NCI-H82 (cell line): ENCODE data around the gene MTUS2.

Experiments used
- DNase-seq: peaks from one replicate; lab custom pipeline; 2025; lab: John Stamatoyannopoulos, UW

Gene MTUS2

DNA sequence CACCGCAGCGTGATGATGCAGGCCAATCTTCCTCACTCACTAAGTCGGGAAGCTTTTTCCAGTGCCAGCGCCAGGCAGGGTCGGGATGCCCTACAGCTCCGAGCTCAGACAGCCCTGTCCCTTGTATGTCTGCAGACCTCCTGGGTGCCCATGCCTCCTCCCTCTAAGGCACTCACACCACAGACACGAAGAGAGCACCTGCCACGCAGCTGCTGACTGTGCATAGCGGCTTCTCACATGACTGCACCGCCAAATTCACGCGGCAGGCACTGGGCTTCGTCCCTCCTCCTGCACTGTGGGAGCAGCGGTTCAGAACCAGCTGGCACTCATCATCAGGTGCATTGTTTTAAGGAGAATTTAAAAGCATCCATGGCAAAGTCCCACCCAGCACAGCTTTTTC lies 687.2 kb downstream of the MTUS2 start:
- DNase-seq: peak; percentile 38

GRCh38 chr13:29508130-29508875 lies 688.2 kb downstream of the MTUS2 start:
- peak; percentile 90 for DNase-seq

DNA sequence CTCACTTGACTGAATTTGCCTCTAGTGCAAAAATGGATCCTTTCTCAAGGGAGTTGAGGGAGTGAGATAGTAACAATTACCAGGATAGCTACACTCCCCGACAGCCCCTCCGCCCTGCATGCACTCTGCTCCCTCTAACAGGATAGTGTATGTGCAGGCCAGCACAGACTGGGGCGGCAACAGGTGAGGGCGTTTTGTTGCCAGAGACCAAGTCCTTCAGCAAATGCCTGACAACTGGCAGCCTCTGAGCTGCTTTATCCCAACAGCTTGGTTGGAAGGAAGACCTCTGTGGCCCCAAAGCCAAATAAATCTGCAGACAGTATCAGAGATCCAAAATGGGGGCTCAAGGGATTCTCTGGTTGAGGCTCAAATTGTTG lies 688.7 kb downstream of the MTUS2 start:
- DNase-seq: no peak

DNA sequence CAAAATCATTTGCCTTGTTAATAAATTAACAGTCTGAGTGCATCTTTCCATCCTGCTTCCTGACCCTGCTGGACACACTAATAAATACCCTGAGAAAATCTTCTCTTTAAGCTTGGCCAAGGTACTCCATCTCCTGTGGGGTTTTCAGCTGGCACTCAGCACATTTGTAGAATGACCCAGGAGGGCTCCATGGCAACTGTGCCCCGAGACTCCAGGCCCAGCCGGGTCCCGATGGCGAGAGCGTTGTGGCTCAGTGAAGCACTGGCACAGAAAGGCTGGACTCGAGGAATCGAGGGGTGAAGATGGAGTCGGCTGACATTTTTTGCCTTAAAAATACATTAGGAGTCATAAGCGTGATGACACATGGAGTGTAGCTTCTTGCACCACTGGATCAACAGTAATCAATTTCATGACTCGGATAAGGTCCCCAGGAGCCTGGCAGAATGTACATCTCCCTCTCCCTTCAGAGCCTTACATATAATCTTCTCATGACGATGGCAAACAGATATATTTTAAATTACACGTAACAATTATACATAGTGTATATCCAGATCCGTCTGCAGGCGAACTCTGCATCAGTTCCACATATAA lies 690.0 kb downstream of the MTUS2 start:
- no peak for DNase-seq

DNA sequence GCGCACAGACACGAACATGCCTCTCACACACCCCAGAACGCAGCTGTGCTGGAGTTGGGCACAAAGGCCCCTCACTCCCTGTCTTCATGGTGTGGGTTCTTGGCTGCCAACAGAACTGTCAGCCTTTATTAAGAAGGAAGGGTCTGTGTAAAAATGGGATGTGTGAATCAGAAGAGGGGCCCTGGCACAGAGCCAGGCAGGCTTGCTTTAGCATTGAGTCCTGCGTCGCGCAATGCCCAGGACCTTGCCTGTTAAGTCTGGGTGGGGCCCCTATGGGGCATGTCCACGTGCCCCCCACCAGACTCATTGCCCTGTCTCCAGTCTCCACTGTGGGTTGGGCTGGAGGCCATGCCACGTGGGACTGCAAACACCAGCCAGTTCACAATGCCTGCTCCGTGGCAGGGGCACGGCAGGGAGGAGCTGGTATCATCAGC lies 690.5 kb downstream of the MTUS2 start:
- no peak for DNase-seq

GRCh38 chr13:29511106-29511796 lies 691.1 kb downstream of the MTUS2 start:
- DNase-seq: peak; percentile 23

- no peak for DNase-seq
Observed at GRCh38 chr13:29511980-29512379, 691.8 kb downstream of the MTUS2 start.

DNA sequence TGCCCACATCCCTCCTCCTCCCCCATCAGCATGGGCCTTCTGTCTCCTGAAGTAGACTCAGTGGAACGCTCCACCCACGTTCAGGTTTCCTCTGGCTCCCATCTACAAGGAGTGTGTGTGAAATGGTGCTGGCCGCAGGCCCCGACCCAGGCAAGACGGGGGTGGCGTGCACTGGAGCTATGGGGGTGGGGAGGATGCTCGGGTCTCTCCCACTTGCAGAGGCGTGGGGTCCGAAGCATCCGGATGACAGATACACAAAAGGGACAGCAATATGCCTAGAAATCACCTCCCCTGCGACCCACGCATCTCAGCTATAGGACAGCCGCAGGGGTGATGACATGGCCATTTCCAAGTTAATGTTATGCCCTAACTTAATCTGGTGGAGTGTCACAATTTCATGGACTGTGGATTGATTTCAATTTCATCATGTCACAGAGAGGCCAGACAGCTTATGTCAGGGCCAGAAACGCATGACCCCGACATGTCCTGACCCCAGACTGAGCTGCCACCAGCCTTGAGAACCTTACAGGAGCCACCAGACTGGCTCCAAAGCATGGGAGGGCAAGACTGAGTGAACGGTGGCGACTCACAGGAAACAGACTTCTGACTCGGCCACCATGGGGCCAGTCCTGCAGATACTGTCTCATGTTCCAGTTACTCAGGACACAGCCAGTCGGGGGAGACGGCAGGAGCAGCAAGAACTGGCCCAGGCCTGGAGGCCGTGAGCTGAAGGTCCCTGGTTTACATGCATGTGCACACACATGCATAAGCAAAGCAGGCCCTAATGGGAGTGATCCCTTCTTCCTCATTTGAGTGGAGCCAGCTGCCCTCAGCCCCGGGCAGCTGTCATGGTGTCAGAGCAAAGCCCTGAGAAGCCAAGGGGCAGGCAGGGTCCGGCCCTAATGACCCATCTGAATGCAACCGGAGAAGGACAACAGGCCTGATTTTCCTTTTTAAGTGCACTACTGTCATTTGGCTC lies 693.2 kb downstream of the MTUS2 start:
- DNase-seq: no peak

- no peak for DNase-seq
Observed at GRCh38 chr13:29513981-29514719, 694.0 kb downstream of the MTUS2 start.

GRCh38 chr13:29514720-29515310 lies 694.7 kb downstream of the MTUS2 start:
- DNase-seq: no peak

DNA sequence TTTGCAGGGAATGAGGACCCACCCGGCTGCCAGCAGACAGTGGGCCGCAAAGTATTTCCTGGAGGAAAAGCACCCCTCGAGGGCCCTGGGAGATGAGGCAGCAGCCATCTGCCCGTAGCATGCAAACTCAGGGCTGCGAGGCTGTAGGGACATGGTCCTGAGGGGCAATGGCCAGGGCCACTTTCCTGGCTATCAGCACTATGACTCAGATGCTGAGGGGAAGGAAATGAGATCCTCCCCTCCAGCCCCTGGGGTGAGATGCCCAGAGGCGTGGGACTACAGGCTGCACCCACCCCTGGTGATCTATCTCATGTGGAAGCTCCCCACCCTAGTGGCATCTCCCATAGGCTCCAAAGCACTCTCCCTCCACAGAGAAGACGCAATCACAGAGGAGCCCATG lies 695.2 kb downstream of the MTUS2 start:
- DNase-seq: no peak

GRCh38 chr13:29516012-29516411 lies 695.9 kb downstream of the MTUS2 start:
- DNase-seq: no peak

- DNase-seq: no peak
Observed at GRCh38 chr13:29516880-29517279, 696.7 kb downstream of the MTUS2 start.

GRCh38 chr13:29519921-29520320 lies 699.8 kb downstream of the MTUS2 start:
- DNase-seq: no peak

- no peak for DNase-seq
Observed at GRCh38 chr13:29520671-29521070, 700.5 kb downstream of the MTUS2 start.

DNA sequence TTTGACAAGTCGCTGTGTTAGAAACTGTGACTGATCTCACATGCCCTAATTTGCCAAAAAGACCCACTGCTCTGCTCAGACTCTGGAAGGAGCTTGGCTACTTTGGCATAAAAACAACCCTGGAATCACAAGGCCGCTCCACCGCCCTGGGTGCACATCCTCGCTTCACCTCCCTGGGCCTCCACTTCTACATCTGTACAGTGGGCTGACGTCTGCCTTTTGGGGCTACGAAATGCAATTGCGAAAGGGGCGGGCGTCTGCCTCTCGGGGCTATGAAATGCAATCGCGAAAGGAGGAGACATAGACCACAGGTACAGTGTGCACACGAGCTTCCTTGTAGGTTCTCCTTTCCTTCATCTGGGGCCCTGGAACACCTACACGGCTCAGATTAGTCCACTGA lies 701.2 kb downstream of the MTUS2 start:
- no peak for DNase-seq

DNA sequence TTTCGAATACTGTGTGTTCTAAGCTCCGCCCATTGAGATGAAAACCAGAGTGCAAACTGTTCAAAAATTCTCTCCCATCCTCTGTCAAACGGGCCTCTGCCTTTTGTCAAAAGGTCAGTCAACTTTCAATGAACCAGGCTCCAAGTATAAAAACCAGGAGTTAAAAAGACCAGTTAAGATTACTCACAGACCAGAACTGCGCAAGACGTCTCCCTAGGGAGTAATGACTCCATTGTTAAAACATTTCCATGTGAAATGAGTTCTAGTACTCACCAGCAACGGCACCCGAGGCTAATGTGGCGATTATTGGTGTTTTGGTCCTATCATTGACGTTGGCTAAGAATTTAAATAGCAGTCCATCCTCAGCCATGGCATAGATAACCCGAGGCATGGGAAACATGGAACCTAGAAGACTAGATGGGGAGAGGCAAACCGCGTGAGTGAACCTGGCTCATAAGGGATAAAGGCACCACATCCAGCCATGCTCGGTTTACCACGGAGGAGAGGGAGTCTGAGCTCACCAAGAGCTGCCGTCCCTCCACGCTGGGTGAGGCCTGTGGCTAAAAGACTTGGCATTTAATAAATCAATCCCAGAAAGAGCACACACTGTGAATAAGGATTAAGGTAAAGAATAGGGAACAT lies 702.0 kb downstream of the MTUS2 start:
- no peak for DNase-seq

DNA sequence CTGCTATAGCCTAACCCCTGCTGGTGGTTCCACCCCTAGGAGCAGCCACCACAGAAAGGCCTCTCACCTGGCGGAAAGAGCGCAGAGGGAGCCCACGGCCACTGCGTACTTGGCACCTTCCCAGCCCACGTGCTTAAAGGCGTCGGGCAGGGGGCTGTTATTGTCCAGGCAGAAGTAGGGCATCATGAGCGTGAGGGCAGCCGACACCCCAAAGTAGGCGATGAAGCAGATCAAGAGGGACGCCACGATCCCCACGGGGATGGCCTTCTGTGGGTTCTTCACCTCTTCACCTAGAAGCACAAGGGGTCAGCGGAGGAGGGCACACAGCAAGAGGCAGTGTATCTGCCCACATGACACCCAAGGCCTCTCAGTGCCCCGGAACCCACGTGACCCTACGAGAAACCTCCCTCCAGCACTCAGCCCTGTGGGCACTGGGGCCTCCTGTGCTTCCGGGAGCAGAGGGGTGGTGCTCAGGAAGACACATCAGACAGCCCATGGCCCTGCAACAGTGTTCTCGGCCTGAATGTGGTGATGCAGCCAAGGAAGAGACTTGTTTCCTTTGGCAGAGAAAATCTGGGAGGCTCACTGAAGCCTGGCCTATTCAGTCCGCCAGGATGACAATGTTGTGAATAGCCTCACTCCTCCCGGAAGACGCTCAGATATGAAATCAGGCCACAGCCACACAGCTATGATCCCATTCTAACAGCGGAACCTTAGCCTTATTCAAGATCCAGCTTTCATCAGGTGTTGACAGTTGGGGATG lies 703.2 kb downstream of the MTUS2 start:
- DNase-seq: no peak

- DNase-seq: no peak
Observed at GRCh38 chr13:29524176-29524575, 704.0 kb downstream of the MTUS2 start.

DNA sequence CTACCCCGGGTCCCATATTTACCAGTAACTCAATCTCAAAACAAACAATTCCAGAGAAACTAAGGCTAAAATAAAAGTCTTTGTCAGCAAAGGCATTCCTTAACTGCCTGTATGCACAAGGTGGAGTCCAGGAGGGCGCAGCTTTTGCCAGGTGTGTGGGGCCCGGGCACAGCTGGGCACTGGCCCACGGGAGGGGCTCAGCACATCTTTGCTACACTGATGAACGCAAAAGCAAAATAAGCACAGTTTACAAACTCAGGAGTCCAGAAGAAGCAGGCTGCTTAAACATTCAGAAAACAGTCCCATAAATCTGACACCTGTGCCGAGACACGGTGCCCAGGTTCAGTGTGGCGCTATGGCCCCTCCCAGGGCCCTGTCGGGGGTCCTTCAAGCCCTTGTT lies 704.5 kb downstream of the MTUS2 start:
- DNase-seq: no peak
